ENCODE measurements around the gene DNAJB6. TPM values are rescaled to one million over a fixed set of nuclear protein-coding genes. Genes with fewer than 3 reads are reported as not detected.

Gene DNAJB6
- polyA plus RNA-seq, 1 experiment = 105 TPM

GRCh38 chr7:157437519-157438061 is 100.8 kb downstream of the DNAJB6 start:
- POLR2A ChIA-PET = no interaction called here
- H3K36me3 ChIP-seq (ENCODE audit: control insufficient read depth, insufficient read depth, low read length) = no peaks in the 10 kb centered on the region
- CTCF ChIA-PET = interaction anchor here (1.2 kb wide), 1 partner anchor 39 kb away, joined by 3 read pairs; no protein-coding TSS in a partner anchor

GRCh38 chr7:157438121-157439025 is 101.6 kb downstream of the DNAJB6 start:
- no peak overlapping the region for H3K4me3 ChIP-seq (ENCODE audit: low read depth, low read length)
- no peak for DNase-seq (ENCODE audit: low read depth)
- H3K36me3 ChIP-seq (ENCODE audit: control insufficient read depth, insufficient read depth, low read length) = no peaks in the 10 kb centered on the region
- no peak for TF ChIP-seq CTCF (IDR thresholded peaks at IDR 0.05; ENCODE audit: insufficient read depth, low read depth, low read length)
- ChIA-PET CTCF (interaction anchor here (0.6 kb wide), 1 partner anchor 249 kb away, joined by 5 read pairs; no protein-coding TSS in a partner anchor), POLR2A (no interaction called here)
- no peaks in the 10 kb centered on the region for H3K27me3 ChIP-seq (ENCODE audit: control insufficient read depth, insufficient read depth, low read length)

More at GRCh38 chr7:157437519-157438061, 100.8 kb downstream of the DNAJB6 start:
- DNase-seq (ENCODE audit: low read depth) = no peak
- TF ChIP-seq CTCF (IDR thresholded peaks at IDR 0.05; ENCODE audit: insufficient read depth, low read depth, low read length) = no peak
- H3K4me3 ChIP-seq (ENCODE audit: low read depth, low read length) = no peak overlapping the region
- H3K27me3 ChIP-seq (ENCODE audit: control insufficient read depth, insufficient read depth, low read length) = no peaks in the 10 kb centered on the region

GRCh38 chr7:157439149-157439548 is 102.3 kb downstream of the DNAJB6 start:
- no peak for DNase-seq (ENCODE audit: low read depth)

GRCh38 chr7:157439761-157440160 is 103.0 kb downstream of the DNAJB6 start:
- CTCF ChIA-PET = no interaction called here
- POLR2A ChIA-PET = no interaction called here
- no peak for DNase-seq (ENCODE audit: low read depth)
- Histone ChIP-seq H3K4me3 (ENCODE audit: low read depth, low read length) (no peak overlapping the region), H3K36me3 (ENCODE audit: control insufficient read depth, insufficient read depth, low read length) (no peaks in the 10 kb centered on the region), H3K27me3 (ENCODE audit: control insufficient read depth, insufficient read depth, low read length) (no peaks in the 10 kb centered on the region)
- TF ChIP-seq CTCF (IDR thresholded peaks at IDR 0.05; ENCODE audit: insufficient read depth, low read depth, low read length) = no peak

More at GRCh38 chr7:157439149-157439548, 102.3 kb downstream of the DNAJB6 start:
- ChIA-PET POLR2A (no interaction called here), CTCF (no interaction called here)
- TF ChIP-seq CTCF (IDR thresholded peaks at IDR 0.05; ENCODE audit: insufficient read depth, low read depth, low read length) = no peak
- Histone ChIP-seq H3K36me3 (ENCODE audit: control insufficient read depth, insufficient read depth, low read length) (no peaks in the 10 kb centered on the region), H3K27me3 (ENCODE audit: control insufficient read depth, insufficient read depth, low read length) (no peaks in the 10 kb centered on the region), H3K4me3 (ENCODE audit: low read depth, low read length) (no peak overlapping the region)

- ChIA-PET POLR2A (no interaction called here), CTCF (no interaction called here)
- no peak for TF ChIP-seq CTCF (IDR thresholded peaks at IDR 0.05; ENCODE audit: insufficient read depth, low read depth, low read length)
- H3K4me3 ChIP-seq (ENCODE audit: low read depth, low read length) = no peak overlapping the region
- H3K36me3 ChIP-seq (ENCODE audit: control insufficient read depth, insufficient read depth, low read length) = no peaks in the 10 kb centered on the region
- no peak for DNase-seq (ENCODE audit: low read depth)
- H3K27me3 ChIP-seq (ENCODE audit: control insufficient read depth, insufficient read depth, low read length) = no peaks in the 10 kb centered on the region
Observed at GRCh38 chr7:157440346-157441022, 103.7 kb downstream of the DNAJB6 start.

Measured in BJ (cell line).